ENCODE data around the gene BMF. TPM values are rescaled to one million over a fixed set of nuclear protein-coding genes. Genes with fewer than 3 reads are reported as not detected.
A peak's percentile ranks its signal among the peaks of the same experiment; 100 is the strongest.

The BMF gene
- total RNA-seq, 2 donors from 2014 or later, result 8.0 to 13.4 TPM

DNA sequence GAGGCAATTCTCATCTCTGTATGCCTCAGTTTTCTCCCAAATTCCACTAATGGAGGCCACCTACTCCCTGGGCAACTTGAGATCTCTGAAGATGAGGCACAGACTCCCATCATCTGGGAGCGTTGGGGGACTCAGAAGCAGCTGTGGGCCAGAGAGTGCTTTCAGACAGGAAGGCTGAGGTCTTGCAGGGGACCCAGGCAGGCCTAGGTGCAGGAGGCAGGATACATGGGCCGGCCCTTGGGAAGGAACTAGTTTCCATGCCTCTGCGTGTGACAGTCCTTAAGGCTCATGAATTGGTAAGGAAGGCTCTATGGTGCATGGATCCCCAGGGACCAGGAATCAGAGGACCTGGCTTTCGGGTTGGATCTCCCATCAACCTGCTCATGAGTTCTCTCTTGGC, 14.5 kb downstream of the BMF start:
- no peak overlapping the region for H3K27ac Mint-ChIP-seq
- no peaks in the 10 kb centered on the region for H3K27me3 Mint-ChIP-seq
- H3K4me1 Mint-ChIP-seq, result peaks cover 15% of the 10 kb centered on the region

DNA sequence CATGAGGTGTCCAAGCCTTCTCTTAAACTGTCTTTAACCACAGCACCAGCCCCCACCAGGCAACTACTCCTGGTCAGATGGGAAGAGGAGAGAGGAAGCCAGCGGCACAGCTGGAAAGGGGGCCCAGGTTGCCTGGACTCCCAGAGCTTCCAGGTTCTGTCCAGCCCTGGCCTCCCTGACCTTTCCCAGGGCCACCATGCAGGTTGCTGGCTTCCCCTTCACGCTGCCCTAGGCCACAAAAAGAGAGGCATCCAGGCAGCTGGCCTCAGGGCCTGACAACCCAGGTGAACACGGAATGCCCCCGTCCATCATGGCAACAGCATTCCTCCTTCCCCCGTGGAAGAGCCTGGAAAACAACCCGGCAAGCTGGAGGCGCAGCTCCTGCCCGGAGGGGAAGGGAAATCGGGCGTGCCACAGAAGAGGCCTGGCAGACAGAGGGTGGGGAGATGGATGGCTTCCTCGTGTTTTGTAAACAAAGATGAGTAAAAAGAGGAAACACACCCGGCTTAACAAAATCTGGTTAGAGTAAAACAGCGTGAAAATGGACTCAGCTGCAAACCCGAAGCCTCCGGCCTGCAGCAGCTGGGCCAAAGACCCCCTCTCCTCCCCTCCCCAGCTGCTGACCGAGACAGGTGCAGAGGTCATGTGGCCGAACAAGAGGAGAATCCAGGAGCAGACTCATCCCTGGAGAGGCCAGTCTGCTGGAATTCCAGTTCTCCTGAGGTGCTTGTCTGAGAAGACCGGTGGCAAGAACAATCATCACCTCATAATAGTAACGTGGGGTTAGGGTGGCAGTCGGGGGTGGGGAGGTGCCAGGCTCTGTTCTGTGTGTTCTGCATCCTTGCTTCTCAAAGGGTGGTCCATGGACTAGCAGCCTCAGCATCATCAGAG, 15.5 kb downstream of the BMF start:
- Mint-ChIP-seq H3K27me3 (no peaks in the 10 kb centered on the region), H3K4me1 (peaks cover 8% of the 10 kb centered on the region), H3K27ac (no peak overlapping the region), H3K36me3 (ENCODE audit: low read depth) (no peaks in the 10 kb centered on the region), H3K4me3 (no peak overlapping the region)
- ATAC-seq (peak; percentile 42), DNase-seq (no peak)
- H3K9me3 ChIP-seq (ENCODE audit: control insufficient read depth, low read length, poor library complexity, severe bottlenecking), result no peaks in the 10 kb centered on the region

More for the DNA sequence above, 14.5 kb downstream of the BMF start:
- DNase-seq (no peak), ATAC-seq (no peak)
- no peak overlapping the region for H3K4me3 Mint-ChIP-seq
- no peaks in the 10 kb centered on the region for H3K36me3 Mint-ChIP-seq (ENCODE audit: low read depth)
- no peaks in the 10 kb centered on the region for H3K9me3 ChIP-seq (ENCODE audit: control insufficient read depth, low read length, poor library complexity, severe bottlenecking)

DNA sequence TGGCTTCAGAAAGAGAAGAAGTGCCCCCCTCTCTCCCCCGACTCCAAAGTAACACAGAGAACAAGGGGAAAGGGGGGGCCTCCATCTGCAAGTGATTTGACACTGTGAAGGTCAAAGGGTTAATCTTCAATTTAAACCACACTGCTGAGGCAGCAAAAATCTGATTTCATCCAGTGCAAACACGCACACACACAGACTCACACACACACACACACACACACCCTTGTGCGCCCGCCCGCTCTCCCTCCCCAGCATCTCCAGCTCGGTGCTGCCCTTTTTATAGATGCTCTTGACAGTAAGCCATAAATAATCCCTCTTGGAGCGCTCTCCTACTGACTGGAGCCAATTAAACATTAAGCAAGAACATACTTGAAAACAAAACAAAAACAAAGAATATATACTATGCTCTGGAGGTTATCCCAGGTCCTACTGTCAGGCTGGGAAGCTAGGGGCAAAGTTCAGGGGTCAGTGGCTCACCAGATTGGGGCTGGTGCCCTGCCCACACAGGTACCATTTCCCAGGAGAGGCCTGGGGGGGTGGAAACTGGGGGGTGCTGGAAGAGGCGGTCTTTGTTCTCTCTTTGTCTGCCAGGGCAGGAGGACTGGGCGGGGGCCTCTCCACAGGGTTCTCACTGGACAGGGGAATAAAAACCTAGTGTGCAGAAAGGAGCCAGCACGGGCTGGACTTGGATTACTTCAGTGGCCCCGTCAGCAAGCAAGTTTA, 16.3 kb downstream of the BMF start:
- ATAC-seq, result no peak
- H3K4me3 Mint-ChIP-seq, result no peak overlapping the region
- no peaks in the 10 kb centered on the region for H3K27me3 Mint-ChIP-seq
- H3K9me3 ChIP-seq (ENCODE audit: control insufficient read depth, low read length, poor library complexity, severe bottlenecking), result no peaks in the 10 kb centered on the region
- peaks cover 8% of the 10 kb centered on the region for H3K4me1 Mint-ChIP-seq
- no peak for DNase-seq
- H3K27ac Mint-ChIP-seq, result no peak overlapping the region
- H3K36me3 Mint-ChIP-seq (ENCODE audit: low read depth), result no peaks in the 10 kb centered on the region

DNA sequence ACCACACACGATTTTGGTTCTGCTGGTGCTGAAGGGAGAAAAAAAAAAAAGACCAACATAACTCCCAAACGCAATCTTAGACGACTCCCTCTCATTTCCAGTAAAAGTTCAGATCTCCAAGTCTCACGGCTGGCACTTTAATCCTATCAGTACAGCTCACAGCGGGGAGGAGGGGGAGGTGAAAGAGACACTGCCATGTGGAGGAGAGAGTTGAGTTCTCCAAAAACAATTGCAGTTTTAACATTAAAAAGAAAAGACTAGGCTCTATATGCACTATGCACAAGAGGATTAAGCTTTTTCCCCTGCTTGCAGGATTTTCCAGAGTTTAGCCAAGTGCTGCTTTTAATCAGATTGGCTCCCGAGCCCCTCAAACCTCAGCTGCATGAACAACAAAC, 16.8 kb downstream of the BMF start:
- Mint-ChIP-seq H3K27ac (no peak overlapping the region), H3K4me3 (no peak overlapping the region), H3K4me1 (peaks cover 8% of the 10 kb centered on the region), H3K27me3 (peaks cover 2% of the 10 kb centered on the region), H3K36me3 (ENCODE audit: low read depth) (no peaks in the 10 kb centered on the region)
- ATAC-seq (no peak), DNase-seq (no peak)
- H3K9me3 ChIP-seq (ENCODE audit: control insufficient read depth, low read length, poor library complexity, severe bottlenecking), result no peaks in the 10 kb centered on the region

DNA sequence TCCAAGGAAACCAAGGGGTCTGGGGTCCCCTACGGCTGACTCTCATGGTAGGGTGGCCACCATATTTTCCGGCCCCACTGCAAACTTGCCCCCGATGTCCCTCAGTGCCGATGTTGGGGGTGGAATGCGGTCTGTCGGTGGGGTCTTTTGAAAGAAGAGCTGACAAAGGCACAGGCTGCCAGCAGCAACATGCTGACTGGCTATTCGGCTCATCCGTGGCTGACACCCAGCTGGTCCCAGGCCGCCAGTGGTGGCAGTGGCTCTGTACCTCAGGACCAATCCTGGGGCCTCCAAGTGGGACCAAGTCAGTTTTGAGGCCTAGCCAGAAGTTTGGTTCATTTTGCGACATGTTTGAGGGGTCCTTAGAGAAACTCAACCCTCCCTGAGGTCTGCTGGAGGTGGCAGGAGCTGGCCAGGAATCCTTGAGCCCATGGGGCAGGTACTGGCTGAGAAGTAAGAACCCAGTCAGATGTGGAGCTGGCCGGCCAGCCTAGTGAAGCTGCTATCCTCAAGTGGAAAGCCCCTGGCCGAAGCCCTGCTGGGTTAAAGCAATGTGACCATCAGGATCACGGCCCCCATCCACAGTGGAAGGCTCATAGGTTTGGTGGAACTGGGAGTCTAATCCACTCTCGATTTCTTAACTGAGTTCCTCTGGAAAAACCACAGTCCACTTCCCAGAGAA, 17.8 kb downstream of the BMF start:
- Mint-ChIP-seq H3K27me3 (peaks cover 8% of the 10 kb centered on the region), H3K36me3 (ENCODE audit: low read depth) (no peaks in the 10 kb centered on the region), H3K4me3 (no peak overlapping the region), H3K27ac (no peak overlapping the region), H3K4me1 (peaks cover 8% of the 10 kb centered on the region)
- ATAC-seq (no peak), DNase-seq (no peak)
- no peaks in the 10 kb centered on the region for H3K9me3 ChIP-seq (ENCODE audit: control insufficient read depth, low read length, poor library complexity, severe bottlenecking)

DNA sequence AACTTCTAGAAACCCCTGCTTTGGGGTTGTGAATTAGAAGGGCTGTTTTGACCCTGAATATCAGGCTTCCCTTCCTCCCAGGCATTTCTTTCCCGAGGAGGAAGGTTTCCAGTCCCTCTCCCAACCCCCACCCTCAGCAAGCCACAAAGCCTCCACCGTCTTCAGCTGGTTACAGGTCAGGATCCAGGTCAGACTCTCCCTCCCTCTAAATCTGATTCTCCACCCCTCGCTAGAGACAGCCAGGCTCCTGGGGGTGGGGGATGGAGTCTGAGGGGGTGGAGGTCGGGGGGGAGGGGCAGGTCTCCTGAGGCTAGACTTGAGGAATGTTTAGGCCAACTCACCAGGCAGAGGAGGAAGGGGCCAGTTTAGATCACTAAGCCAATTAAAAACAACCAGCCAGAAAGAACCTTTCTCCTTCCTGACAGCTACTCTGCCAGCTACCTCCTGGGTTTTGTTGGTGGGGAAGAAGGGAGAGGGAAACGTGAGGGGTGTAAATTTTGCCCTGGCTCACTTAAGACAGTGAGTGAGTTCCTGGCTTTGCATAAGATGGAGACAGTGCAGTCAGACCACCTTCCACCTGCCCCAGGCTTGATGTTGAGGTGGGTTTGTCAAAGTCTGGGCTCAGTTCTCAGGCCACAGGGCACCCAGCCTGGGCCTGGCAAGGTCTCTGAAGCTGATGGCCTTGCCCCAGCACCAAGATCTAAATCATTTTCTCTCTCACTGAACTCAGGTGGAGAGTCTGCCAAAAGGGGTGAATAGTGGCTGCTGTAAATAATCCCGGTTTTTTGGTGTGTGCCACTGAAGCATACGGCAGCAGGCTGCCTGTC, 19.5 kb downstream of the BMF start:
- DNase-seq (no peak), ATAC-seq (no peak)
- no peaks in the 10 kb centered on the region for H3K9me3 ChIP-seq (ENCODE audit: control insufficient read depth, low read length, poor library complexity, severe bottlenecking)
- Mint-ChIP-seq H3K4me1 (peaks cover 2% of the 10 kb centered on the region), H3K27ac (no peak overlapping the region), H3K36me3 (ENCODE audit: low read depth) (no peaks in the 10 kb centered on the region), H3K4me3 (no peak overlapping the region), H3K27me3 (peaks cover 17% of the 10 kb centered on the region)

DNA sequence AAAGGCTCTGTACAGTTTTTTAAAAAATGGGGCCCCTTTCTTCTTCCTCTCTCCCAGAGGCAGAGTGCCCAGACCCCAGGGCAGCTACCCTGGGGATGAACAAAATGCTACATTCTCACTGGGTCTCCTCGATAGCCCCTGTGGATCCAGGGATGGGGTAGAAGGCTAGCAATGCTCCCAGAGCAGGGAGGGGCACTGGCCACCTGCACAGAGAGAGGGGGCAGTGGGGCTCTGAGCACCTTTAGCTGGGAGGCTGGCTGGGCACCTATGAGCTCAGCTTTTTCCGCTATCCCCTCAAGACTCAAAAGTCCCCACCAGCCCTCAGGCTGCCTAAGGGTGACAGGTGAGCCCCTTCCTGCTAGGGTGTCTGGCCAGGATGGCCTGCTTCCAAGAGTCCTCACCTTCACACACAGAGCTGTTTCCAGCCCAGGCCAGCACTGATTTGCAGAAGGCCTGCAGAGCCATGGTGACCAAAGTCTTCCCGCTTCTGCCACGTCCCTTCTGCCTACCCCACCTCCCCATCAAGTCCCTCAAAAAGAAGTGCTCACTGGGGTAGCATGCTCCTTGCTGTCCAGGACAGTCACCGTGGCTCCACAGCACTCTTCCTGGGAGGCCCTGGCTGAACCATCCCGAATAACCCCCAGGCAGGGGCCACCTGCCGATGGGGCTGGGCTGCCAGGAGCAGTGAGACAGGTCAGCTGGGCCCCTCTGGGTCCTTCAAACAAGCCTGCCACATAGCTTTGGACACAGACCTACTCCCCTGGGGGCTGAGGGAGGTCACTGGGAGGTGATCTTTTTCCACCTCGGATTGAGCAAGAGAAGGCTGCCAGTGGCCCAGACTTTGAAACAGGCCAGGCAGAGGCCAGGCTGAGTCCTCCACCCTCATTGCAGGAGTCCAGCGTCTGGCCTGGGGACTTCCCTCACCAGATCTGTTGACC, 20.4 kb downstream of the BMF start:
- H3K4me1 Mint-ChIP-seq, result peaks cover 2% of the 10 kb centered on the region
- H3K27me3 Mint-ChIP-seq, result peaks cover 26% of the 10 kb centered on the region
- no peak overlapping the region for H3K4me3 Mint-ChIP-seq
- no peaks in the 10 kb centered on the region for H3K9me3 ChIP-seq (ENCODE audit: control insufficient read depth, low read length, poor library complexity, severe bottlenecking)
- H3K27ac Mint-ChIP-seq, result no peak overlapping the region
- no peaks in the 10 kb centered on the region for H3K36me3 Mint-ChIP-seq (ENCODE audit: low read depth)
- DNase-seq (no peak), ATAC-seq (no peak)

DNA sequence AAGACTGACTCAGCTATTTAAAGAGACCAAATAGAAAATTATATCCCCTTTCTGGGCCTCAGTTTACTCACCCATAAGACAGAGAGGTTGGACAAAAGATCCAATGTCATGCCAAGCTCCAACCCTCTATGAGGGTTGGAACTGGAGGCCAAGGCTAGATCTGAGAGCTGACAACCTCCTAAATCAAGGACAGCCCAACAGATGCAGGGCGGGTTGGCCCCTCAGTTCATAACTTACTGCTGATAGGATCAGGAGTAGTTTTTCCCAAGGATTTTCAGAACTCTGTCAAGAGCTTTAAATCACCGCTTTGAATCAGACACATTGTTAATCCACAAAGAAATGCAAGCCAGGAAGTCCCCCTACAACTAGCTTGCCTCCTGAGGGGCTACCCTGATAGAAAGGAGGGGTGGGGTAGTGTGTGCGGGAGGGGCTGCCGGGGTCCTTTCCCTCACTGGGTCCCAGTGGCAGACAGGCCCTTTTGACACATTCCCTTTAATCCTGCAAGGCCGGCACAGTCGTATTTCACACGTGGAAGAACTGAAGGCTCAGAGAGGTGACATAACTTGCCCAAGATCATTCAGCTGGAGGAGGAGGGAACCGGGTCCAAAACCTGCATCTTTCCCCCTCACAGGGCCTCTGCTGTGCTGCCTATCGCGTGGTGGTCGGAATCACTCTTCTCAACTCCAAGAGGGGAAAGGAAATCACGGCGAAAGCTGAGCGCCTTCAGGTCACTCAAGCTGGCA, 21.4 kb downstream of the BMF start:
- no peaks in the 10 kb centered on the region for H3K9me3 ChIP-seq (ENCODE audit: control insufficient read depth, low read length, poor library complexity, severe bottlenecking)
- Mint-ChIP-seq H3K4me1 (no peaks in the 10 kb centered on the region), H3K36me3 (ENCODE audit: low read depth) (no peaks in the 10 kb centered on the region), H3K27me3 (peaks cover 36% of the 10 kb centered on the region), H3K27ac (no peak overlapping the region), H3K4me3 (no peak overlapping the region)
- no peak for ATAC-seq
- DNase-seq, result no peak

DNA sequence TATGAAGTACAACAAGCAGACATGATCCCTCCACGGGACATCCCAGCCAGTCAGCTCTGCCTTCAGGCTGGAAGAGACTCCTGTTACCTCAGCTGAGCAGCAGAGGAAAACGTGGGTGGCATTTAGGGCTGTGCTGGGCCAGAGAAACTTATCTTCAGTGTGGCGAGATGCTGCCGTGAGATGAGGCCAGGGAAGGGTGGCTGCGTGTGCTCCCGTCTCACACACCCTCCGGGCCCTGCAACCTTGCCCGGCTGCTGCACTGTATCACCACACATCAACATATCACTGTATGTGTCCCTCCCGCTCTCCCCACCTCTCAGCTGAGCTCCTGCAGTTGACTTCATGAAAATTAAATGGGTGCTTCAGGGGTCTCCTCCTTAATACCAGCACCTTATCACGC, 23.4 kb downstream of the BMF start:
- Mint-ChIP-seq H3K27ac (no peak overlapping the region), H3K36me3 (ENCODE audit: low read depth) (no peaks in the 10 kb centered on the region), H3K4me3 (no peak overlapping the region), H3K4me1 (peaks cover 7% of the 10 kb centered on the region), H3K27me3 (peaks cover 53% of the 10 kb centered on the region)
- H3K9me3 ChIP-seq (ENCODE audit: control insufficient read depth, low read length, poor library complexity, severe bottlenecking), result no peaks in the 10 kb centered on the region
- DNase-seq (no peak), ATAC-seq (no peak)

DNA sequence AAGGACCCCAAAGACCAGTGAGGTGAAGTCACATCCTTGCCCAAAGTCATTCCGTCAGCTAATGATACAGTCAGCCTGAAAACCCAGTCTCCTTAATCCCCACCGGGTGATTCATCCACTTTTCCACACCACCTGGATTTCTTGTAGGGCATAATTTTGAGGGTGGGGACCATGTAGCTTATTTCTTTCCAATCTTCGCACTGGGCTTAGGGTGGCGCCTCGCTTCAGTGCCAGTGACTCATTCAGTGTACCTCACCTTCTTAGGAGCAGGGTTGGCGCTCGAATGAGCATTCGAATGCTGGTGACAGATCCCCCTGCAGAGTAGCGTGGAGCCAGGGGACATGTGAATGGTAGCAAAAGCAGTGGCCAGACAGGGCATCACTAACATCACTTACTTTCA, 24.0 kb downstream of the BMF start:
- Mint-ChIP-seq H3K36me3 (ENCODE audit: low read depth) (no peaks in the 10 kb centered on the region), H3K27ac (no peak overlapping the region), H3K4me1 (peaks cover 8% of the 10 kb centered on the region), H3K27me3 (peaks cover 56% of the 10 kb centered on the region), H3K4me3 (no peak overlapping the region)
- no peaks in the 10 kb centered on the region for H3K9me3 ChIP-seq (ENCODE audit: control insufficient read depth, low read length, poor library complexity, severe bottlenecking)
- no peak for ATAC-seq
- no peak for DNase-seq

DNA sequence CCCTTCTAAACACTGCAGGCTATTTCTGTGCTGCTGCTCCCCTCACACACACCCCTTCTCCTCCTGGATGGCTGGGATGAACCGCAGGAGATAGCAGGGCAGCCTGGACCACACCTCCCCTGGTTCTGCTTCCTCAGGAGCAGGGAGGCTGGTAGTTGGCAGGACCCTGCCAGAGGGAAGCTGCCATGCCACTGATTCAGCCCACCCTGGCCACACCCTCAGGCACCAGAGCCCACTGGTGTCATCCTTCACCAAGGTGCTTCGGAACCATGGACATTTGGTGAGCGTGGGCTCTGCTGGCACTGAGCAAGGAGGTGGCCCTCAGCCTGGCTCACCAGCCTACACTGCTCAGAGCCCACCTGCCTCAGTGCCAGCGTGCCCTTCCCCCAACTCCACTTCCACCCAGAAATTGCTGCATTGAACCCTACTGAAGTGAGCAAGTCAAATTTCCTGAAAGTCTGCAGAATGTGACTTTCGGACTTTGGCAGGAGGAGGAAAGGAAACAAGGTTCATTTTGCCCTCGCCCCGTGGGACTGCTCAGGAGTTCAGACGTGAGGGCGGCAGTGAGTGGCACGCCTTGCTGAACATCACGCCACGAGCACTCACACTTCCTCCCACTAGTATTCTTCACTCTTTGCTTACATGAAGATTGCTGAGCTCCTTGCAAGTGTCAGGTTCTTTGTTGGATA, 26.3 kb downstream of the BMF start:
- Mint-ChIP-seq H3K27me3 (peaks cover 56% of the 10 kb centered on the region), H3K4me3 (no peak overlapping the region), H3K36me3 (ENCODE audit: low read depth) (no peaks in the 10 kb centered on the region), H3K4me1 (peaks cover 8% of the 10 kb centered on the region), H3K27ac (no peak overlapping the region)
- ATAC-seq, result peak; percentile 55
- H3K9me3 ChIP-seq (ENCODE audit: control insufficient read depth, low read length, poor library complexity, severe bottlenecking), result no peaks in the 10 kb centered on the region
- DNase-seq, result no peak
